IgD-negative memory B cell (primary cell): ENCODE results near the gene SOCS3. TPM values are rescaled to one million over a fixed set of nuclear protein-coding genes. Genes with fewer than 3 reads are reported as not detected.
A peak's percentile ranks its signal among the peaks of the same experiment; 100 is the strongest.

Experiments
- H3K27ac Mint-ChIP-seq, 3 donors: one replicate each; pipeline ENCODE4 v1.8.0; 2020 to 2022; ENCODE audit warnings: mild to moderate bottlenecking in 3 of 3, mixed read lengths in 3 of 3, moderate library complexity in 1 of 3
- H3K27me3 Mint-ChIP-seq: one replicate; pipeline ENCODE4 v1.8.0; 2021; ENCODE audit warnings: mixed read lengths
- H3K36me3 Mint-ChIP-seq: one replicate; pipeline ENCODE4 v1.8.0; 2020; ENCODE audit warnings: mild to moderate bottlenecking, mixed read lengths
- H3K4me1 Mint-ChIP-seq, 3 donors: one replicate each; pipeline ENCODE4 v1.8.0; 2020 to 2022; ENCODE audit warnings: mixed read lengths in 3 of 3, mild to moderate bottlenecking in 1 of 3
- H3K4me3 Mint-ChIP-seq, 4 donors: one replicate each; pipeline ENCODE4 v1.8.0; 2020 to 2022; ENCODE audit warnings: mild to moderate bottlenecking in 4 of 4, mixed read lengths in 4 of 4, moderate library complexity in 3 of 4
- H3K9me3 Mint-ChIP-seq, 3 donors: one replicate each; pipeline ENCODE4 v1.8.0; 2020 to 2021; ENCODE audit warnings: mixed read lengths in 3 of 3, mild to moderate bottlenecking in 1 of 3
- polyA plus RNA-seq: library from polyadenylated mRNA; unstranded; fragments of 300-500 nt; fragmentation: Illumina TruSeq; gene quantifications from one replicate; pipeline ENCODE4 v1.2.3, GENCODE V29; 2021

Gene SOCS3
- polyA plus RNA-seq, 1 donor from 2014 or later: 17.3 TPM

- Mint-ChIP-seq H3K27me3 (no peaks in the 10 kb centered on the region), H3K4me1 (peaks cover 34 to 39% (median 37%) of the 10 kb centered on the region in 3 donors), H3K4me3 (peak overlapping the region; percentile 88 to 93 (median 90)), H3K27ac (peak overlapping the region; percentile 88 to 92 (median 89)), H3K36me3 (peaks cover 2% of the 10 kb centered on the region), H3K9me3 (no peaks in the 10 kb centered on the region)
Measured at GRCh38 chr17:78379131-78379491, 19.2 kb upstream of the SOCS3 start.

GRCh38 chr17:78378225-78379130, 18.6 kb upstream of the SOCS3 start, which contains the start of gene PGS1:
Gene PGS1 (plus strand): TSS chr17:78378649. CDS start chr17:78378666, 17 bp downstream.
- H3K9me3 Mint-ChIP-seq: no peaks in the 10 kb centered on the region

GRCh38 chr17:78377858-78378224, 18.0 kb upstream of the SOCS3 start:
- Mint-ChIP-seq H3K4me1 (peaks cover 22 to 28% (median 26%) of the 10 kb centered on the region in 3 donors), H3K27ac (peak overlapping the region; percentile 52 to 92 (median 76)), H3K27me3 (no peaks in the 10 kb centered on the region), H3K36me3 (peaks cover 2% of the 10 kb centered on the region), H3K4me3 (peak overlapping the region; percentile 88 to 93 (median 92)), H3K9me3 (no peaks in the 10 kb centered on the region)

More at GRCh38 chr17:78378225-78379130, 18.6 kb upstream of the SOCS3 start, which contains the start of gene PGS1:
- Mint-ChIP-seq H3K4me1 (peaks cover 28 to 33% (median 31%) of the 10 kb centered on the region in 3 donors), H3K36me3 (peaks cover 2% of the 10 kb centered on the region), H3K4me3 (peak within 1 kb of the TSS; percentile 88 to 93 (median 92)), H3K27ac (peak within 1 kb of the TSS; percentile 88 to 92 (median 89)), H3K27me3 (no peaks in the 10 kb centered on the region)

GRCh38 chr17:78376161-78376560, 16.3 kb upstream of the SOCS3 start:
- H3K4me3 Mint-ChIP-seq: peak overlapping the region in 3 of 4 donors; percentile 22 to 93 (median 60)

GRCh38 chr17:78375401-78376151, 15.7 kb upstream of the SOCS3 start:
- Mint-ChIP-seq H3K36me3 (no peaks in the 10 kb centered on the region), H3K4me3 (peak overlapping the region in 1 of 4 donors; percentile 93), H3K9me3 (no peaks in the 10 kb centered on the region), H3K27me3 (peaks cover 2% of the 10 kb centered on the region), H3K27ac (peak overlapping the region in 1 of 3 donors; percentile 52), H3K4me1 (peaks cover 9 to 14% (median 10%) of the 10 kb centered on the region in 3 donors)

More at GRCh38 chr17:78376161-78376560, 16.3 kb upstream of the SOCS3 start:
- peak overlapping the region in 2 of 3 donors; percentile 50 to 52 for H3K27ac Mint-ChIP-seq
- H3K36me3 Mint-ChIP-seq: no peaks in the 10 kb centered on the region
- H3K27me3 Mint-ChIP-seq: no peaks in the 10 kb centered on the region
- H3K9me3 Mint-ChIP-seq: no peaks in the 10 kb centered on the region
- H3K4me1 Mint-ChIP-seq: peaks cover 9 to 15% (median 13%) of the 10 kb centered on the region in 3 donors

GRCh38 chr17:78374631-78375274, 14.9 kb upstream of the SOCS3 start:
- Mint-ChIP-seq H3K36me3 (no peaks in the 10 kb centered on the region), H3K4me1 (peaks cover 5 to 8% (median 5%) of the 10 kb centered on the region in 3 donors), H3K27me3 (peaks cover 2% of the 10 kb centered on the region), H3K4me3 (peak overlapping the region in 1 of 4 donors; percentile 57), H3K9me3 (no peaks in the 10 kb centered on the region), H3K27ac (peak overlapping the region in 1 of 3 donors; percentile 44)

GRCh38 chr17:78374189-78374588, 14.3 kb upstream of the SOCS3 start:
- Mint-ChIP-seq H3K27me3 (peaks cover 2% of the 10 kb centered on the region), H3K27ac (peak overlapping the region in 1 of 3 donors; percentile 44), H3K4me1 (peaks cover 3 to 7% (median 3%) of the 10 kb centered on the region in 3 donors), H3K9me3 (no peaks in the 10 kb centered on the region), H3K4me3 (peak overlapping the region in 1 of 4 donors; percentile 57), H3K36me3 (no peaks in the 10 kb centered on the region)

- Mint-ChIP-seq H3K36me3 (no peaks in the 10 kb centered on the region), H3K27ac (peak overlapping the region in 1 of 3 donors; percentile 13), H3K4me3 (no peak overlapping the region), H3K27me3 (peaks cover 2% of the 10 kb centered on the region), H3K4me1 (peaks cover 0 to 3% (median 0%) of the 10 kb centered on the region in 3 donors), H3K9me3 (no peaks in the 10 kb centered on the region)
Measured at GRCh38 chr17:78372841-78373240, 13.0 kb upstream of the SOCS3 start.

GRCh38 chr17:78371056-78371455, 11.2 kb upstream of the SOCS3 start:
- Mint-ChIP-seq H3K27ac (no peak overlapping the region), H3K36me3 (no peaks in the 10 kb centered on the region), H3K9me3 (no peaks in the 10 kb centered on the region), H3K4me1 (peaks cover 0 to 6% (median under 1%) of the 10 kb centered on the region in 3 donors), H3K4me3 (no peak overlapping the region), H3K27me3 (peaks cover 11% of the 10 kb centered on the region)

- Mint-ChIP-seq H3K27me3 (peaks cover 20% of the 10 kb centered on the region), H3K4me1 (peaks cover 0 to 6% (median under 1%) of the 10 kb centered on the region in 3 donors), H3K4me3 (no peak overlapping the region), H3K27ac (no peak overlapping the region), H3K36me3 (no peaks in the 10 kb centered on the region), H3K9me3 (no peaks in the 10 kb centered on the region)
Measured at GRCh38 chr17:78369791-78370381, 10.0 kb upstream of the SOCS3 start.

GRCh38 chr17:78368854-78369495, 9.1 kb upstream of the SOCS3 start:
- no peaks in the 10 kb centered on the region for H3K36me3 Mint-ChIP-seq
- H3K27me3 Mint-ChIP-seq: peaks cover 27% of the 10 kb centered on the region
- no peak overlapping the region for H3K4me3 Mint-ChIP-seq
- no peaks in the 10 kb centered on the region for H3K9me3 Mint-ChIP-seq
- H3K4me1 Mint-ChIP-seq: peaks cover 2 to 7% (median 5%) of the 10 kb centered on the region in 3 donors
- H3K27ac Mint-ChIP-seq: no peak overlapping the region

GRCh38 chr17:78368348-78368747, 8.5 kb upstream of the SOCS3 start:
- Mint-ChIP-seq H3K27me3 (peaks cover 27% of the 10 kb centered on the region), H3K36me3 (no peaks in the 10 kb centered on the region), H3K9me3 (no peaks in the 10 kb centered on the region), H3K27ac (peak overlapping the region in 1 of 3 donors; percentile 19), H3K4me3 (no peak overlapping the region), H3K4me1 (peaks cover 2 to 7% (median 5%) of the 10 kb centered on the region in 3 donors)

- Mint-ChIP-seq H3K4me1 (peaks cover 2 to 7% (median 5%) of the 10 kb centered on the region in 3 donors), H3K27me3 (peaks cover 28% of the 10 kb centered on the region), H3K4me3 (no peak overlapping the region), H3K9me3 (no peaks in the 10 kb centered on the region), H3K27ac (no peak overlapping the region), H3K36me3 (no peaks in the 10 kb centered on the region)
Measured at GRCh38 chr17:78367193-78367592, 7.3 kb upstream of the SOCS3 start.
